WTC11 (cell line): ENCODE measurements around the gene CPXM1.

Experiments
- ETV6 ChIP-seq: sonication (generic); formaldehyde crosslinking; IDR thresholded peaks from 2 replicates; pipeline ENCODE4 v1.8.1; 2022; ENCODE audit warnings: mild to moderate bottlenecking, missing genetic modification reagents
- FOXJ3 ChIP-seq: sonication (generic); formaldehyde crosslinking; IDR thresholded peaks from 2 replicates; pipeline ENCODE4 v1.9.0; 2021; ENCODE audit warnings: missing genetic modification reagents, mild to moderate bottlenecking, borderline replicate concordance
- NFE2L1 ChIP-seq: sonication (generic); formaldehyde crosslinking; IDR thresholded peaks from 2 replicates; pipeline ENCODE4 v1.8.1; 2023; ENCODE audit warnings: missing genetic modification reagents
- ZNF232 ChIP-seq: sonication (generic); formaldehyde crosslinking; IDR thresholded peaks from 2 replicates; pipeline ENCODE4 v1.8.0; 2022; ENCODE audit warnings: mild to moderate bottlenecking, missing genetic modification reagents
- ZNF416 ChIP-seq: fragments of 250-450 bp; sonication (Bioruptor Pico); IDR thresholded peaks from 2 replicates; pipeline ENCODE4 v1.9.0; 2021; ENCODE audit warnings: mild to moderate bottlenecking, inconsistent platforms
- TF ChIP-seq, protein P1 (sequence below): fragments of 200-600 bp; IDR thresholded peaks from 2 replicates; pipeline ENCODE4 v1.8.0; 2022; ENCODE audit warnings: antibody characterized with exemption
- TF ChIP-seq, protein P2 (sequence below): sonication (generic); formaldehyde crosslinking; IDR thresholded peaks from 2 replicates; pipeline ENCODE4 v1.8.0; 2022; ENCODE audit warnings: mild to moderate bottlenecking, missing genetic modification reagents
- TF ChIP-seq, protein P3 (sequence below): sonication (generic); formaldehyde crosslinking; IDR thresholded peaks from 2 replicates; pipeline ENCODE4 v1.8.0; 2023; ENCODE audit warnings: mild to moderate bottlenecking, missing genetic modification reagents
- TF ChIP-seq, protein P4 (sequence below): sonication (generic); formaldehyde crosslinking; IDR thresholded peaks from 2 replicates; pipeline ENCODE4 v1.8.1; 2022; ENCODE audit warnings: low read depth, mild to moderate bottlenecking, moderate library complexity, missing genetic modification reagents, borderline replicate concordance
- TF ChIP-seq, protein P5 (sequence below): sonication (generic); formaldehyde crosslinking; IDR thresholded peaks from 2 replicates; pipeline ENCODE4 v1.8.1; 2023; ENCODE audit warnings: mild to moderate bottlenecking, missing genetic modification reagents, moderate library complexity
- TF ChIP-seq, protein P6 (sequence below): fragments of 250-450 bp; sonication (Bioruptor Pico); conservative IDR thresholded peaks from 2 replicates; pipeline ENCODE4 v1.9.0; 2021; ENCODE audit warnings: mild to moderate bottlenecking
- TF ChIP-seq, protein P7 (sequence below): sonication (generic); formaldehyde crosslinking; conservative IDR thresholded peaks from 2 replicates; pipeline ENCODE4 v1.8.1; 2022; ENCODE audit warnings: mild to moderate bottlenecking, missing genetic modification reagents

DNA sequence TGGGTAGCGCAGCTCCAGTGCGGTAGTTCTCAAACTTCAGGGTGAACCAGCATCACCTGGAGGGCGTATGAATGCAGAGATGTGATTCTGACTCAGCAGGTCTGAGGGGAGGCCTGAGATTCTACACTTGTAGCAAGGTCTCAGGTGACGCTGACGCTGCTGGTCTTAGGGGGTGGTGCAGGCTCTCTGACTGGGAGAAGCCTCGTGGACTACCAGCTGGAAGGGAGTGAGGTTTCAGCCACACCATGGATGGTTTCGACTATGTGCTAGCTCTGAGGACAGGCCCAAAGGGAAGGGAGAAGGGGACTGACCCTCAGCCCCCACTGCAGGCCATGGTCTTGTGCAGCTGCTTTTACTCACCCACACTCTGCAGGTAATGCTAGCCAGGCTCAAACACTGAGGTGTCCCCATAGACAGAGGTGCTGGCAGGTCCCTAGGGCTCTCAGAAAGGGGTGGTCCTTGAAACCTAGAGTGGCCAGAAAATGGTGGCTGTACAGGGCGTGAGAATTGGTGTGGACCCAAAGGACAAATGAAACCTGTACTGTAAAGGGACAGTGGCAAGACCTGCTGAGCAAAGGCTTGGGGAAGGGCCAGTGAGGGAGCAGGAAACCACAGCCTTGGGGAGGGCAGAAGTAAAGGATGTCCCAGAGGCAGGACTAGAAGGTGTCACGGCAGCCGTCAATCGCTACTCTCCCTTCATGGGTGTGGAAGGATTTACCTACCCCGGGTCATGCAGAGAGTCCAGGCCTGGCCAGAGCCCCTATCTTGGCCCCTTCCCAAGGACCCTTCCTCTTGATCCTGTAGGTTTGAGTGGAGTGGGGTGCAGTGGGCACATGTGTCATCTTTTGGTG is 55.1 kb downstream of the CPXM1 start:
- TF ChIP-seq, protein P1, sequence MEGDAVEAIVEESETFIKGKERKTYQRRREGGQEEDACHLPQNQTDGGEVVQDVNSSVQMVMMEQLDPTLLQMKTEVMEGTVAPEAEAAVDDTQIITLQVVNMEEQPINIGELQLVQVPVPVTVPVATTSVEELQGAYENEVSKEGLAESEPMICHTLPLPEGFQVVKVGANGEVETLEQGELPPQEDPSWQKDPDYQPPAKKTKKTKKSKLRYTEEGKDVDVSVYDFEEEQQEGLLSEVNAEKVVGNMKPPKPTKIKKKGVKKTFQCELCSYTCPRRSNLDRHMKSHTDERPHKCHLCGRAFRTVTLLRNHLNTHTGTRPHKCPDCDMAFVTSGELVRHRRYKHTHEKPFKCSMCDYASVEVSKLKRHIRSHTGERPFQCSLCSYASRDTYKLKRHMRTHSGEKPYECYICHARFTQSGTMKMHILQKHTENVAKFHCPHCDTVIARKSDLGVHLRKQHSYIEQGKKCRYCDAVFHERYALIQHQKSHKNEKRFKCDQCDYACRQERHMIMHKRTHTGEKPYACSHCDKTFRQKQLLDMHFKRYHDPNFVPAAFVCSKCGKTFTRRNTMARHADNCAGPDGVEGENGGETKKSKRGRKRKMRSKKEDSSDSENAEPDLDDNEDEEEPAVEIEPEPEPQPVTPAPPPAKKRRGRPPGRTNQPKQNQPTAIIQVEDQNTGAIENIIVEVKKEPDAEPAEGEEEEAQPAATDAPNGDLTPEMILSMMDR: no peak
- TF ChIP-seq, protein P2, sequence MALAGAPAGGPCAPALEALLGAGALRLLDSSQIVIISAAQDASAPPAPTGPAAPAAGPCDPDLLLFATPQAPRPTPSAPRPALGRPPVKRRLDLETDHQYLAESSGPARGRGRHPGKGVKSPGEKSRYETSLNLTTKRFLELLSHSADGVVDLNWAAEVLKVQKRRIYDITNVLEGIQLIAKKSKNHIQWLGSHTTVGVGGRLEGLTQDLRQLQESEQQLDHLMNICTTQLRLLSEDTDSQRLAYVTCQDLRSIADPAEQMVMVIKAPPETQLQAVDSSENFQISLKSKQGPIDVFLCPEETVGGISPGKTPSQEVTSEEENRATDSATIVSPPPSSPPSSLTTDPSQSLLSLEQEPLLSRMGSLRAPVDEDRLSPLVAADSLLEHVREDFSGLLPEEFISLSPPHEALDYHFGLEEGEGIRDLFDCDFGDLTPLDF (CRISPR knock-in tag): no peak
- no peak for TF ChIP-seq ZNF416 (CRISPR knock-in tag)
- TF ChIP-seq FOXJ3 (CRISPR knock-in tag): no peak
- TF ChIP-seq, protein P3, sequence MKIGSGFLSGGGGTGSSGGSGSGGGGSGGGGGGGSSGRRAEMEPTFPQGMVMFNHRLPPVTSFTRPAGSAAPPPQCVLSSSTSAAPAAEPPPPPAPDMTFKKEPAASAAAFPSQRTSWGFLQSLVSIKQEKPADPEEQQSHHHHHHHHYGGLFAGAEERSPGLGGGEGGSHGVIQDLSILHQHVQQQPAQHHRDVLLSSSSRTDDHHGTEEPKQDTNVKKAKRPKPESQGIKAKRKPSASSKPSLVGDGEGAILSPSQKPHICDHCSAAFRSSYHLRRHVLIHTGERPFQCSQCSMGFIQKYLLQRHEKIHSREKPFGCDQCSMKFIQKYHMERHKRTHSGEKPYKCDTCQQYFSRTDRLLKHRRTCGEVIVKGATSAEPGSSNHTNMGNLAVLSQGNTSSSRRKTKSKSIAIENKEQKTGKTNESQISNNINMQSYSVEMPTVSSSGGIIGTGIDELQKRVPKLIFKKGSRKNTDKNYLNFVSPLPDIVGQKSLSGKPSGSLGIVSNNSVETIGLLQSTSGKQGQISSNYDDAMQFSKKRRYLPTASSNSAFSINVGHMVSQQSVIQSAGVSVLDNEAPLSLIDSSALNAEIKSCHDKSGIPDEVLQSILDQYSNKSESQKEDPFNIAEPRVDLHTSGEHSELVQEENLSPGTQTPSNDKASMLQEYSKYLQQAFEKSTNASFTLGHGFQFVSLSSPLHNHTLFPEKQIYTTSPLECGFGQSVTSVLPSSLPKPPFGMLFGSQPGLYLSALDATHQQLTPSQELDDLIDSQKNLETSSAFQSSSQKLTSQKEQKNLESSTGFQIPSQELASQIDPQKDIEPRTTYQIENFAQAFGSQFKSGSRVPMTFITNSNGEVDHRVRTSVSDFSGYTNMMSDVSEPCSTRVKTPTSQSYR: no peak
- TF ChIP-seq NFE2L1 (CRISPR knock-in tag): no peak
- TF ChIP-seq, protein P4, sequence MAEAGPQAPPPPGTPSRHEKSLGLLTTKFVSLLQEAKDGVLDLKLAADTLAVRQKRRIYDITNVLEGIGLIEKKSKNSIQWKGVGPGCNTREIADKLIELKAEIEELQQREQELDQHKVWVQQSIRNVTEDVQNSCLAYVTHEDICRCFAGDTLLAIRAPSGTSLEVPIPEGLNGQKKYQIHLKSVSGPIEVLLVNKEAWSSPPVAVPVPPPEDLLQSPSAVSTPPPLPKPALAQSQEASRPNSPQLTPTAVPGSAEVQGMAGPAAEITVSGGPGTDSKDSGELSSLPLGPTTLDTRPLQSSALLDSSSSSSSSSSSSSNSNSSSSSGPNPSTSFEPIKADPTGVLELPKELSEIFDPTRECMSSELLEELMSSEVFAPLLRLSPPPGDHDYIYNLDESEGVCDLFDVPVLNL (CRISPR knock-in tag): no peak
- TF ChIP-seq ZNF232: no peak
- TF ChIP-seq, protein P5, sequence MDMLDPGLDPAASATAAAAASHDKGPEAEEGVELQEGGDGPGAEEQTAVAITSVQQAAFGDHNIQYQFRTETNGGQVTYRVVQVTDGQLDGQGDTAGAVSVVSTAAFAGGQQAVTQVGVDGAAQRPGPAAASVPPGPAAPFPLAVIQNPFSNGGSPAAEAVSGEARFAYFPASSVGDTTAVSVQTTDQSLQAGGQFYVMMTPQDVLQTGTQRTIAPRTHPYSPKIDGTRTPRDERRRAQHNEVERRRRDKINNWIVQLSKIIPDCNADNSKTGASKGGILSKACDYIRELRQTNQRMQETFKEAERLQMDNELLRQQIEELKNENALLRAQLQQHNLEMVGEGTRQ (CRISPR knock-in tag): no peak
- TF ChIP-seq, protein P6, sequence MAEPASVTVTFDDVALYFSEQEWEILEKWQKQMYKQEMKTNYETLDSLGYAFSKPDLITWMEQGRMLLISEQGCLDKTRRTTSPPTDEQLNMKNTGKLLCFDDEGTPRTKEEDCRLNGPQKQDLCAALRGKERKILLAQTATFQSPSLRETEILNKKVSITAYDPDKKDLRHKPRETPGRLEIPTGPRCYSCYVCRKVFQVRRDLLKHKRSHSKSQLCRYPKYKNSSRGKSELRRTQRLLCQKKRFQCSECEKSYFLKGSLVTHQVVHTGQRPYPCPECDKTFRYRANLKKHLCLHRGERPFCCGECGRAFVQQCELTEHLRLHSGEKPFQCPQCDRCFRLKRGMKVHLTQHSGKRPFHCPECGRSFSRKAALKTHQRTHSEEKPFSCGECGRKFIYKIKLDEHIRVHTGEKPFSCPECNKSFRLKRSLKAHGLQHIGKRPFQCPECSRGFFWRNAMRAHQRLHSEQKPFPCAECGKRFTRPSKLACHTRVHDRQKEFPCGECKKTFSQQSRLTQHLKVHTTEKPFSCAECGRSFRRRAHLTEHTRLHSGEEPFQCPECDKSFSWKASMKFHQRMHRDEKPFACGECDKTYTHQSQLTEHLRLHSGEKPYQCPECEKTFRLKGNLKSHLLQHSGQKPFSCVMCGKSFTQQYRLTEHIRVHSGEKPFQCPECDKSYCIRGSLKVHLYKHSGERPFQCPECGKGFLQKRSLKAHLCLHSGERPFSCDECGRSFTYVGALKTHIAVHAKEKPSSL (CRISPR knock-in tag): no peak
- no peak for TF ChIP-seq ETV6 (CRISPR knock-in tag)
- TF ChIP-seq, protein P7, sequence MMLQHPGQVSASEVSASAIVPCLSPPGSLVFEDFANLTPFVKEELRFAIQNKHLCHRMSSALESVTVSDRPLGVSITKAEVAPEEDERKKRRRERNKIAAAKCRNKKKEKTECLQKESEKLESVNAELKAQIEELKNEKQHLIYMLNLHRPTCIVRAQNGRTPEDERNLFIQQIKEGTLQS (CRISPR knock-in tag): no peak
